AG04450 (cell line): Measurements from ENCODE around the gene FOXC1. TPM values are rescaled to one million over a fixed set of nuclear protein-coding genes. Genes with fewer than 3 reads are reported as not detected.

Source experiments
- CTCF ChIA-PET: fragments of 300-600, 350-600 bp; formaldehyde crosslinking; extraction: SDS; loops from one replicate; lab custom pipeline; 2022; ENCODE audit warnings: antibody characterized with exemption, inconsistent platforms; lab: Charles Lee
- POLR2A ChIA-PET: fragments of 350-600 bp; formaldehyde crosslinking; extraction: SDS; loops from one replicate; lab custom pipeline; 2021; ENCODE audit warnings: antibody characterized with exemption, inconsistent platforms; lab: Yijun Ruan, JAX
- DNase-seq: peaks from one replicate; pipeline ENCODE4 v3.0.0-alpha.2; 2011; ENCODE audit warnings: low read depth, low spot score
- H3K27ac ChIP-seq: one replicate; pipeline ENCODE4 v1.5.1; 2012; ENCODE audit warnings: low read depth, low read length, control low read depth
- H3K27me3 ChIP-seq: one replicate; pipeline ENCODE4 v1.6.0; 2012; ENCODE audit warnings: low read length; ENCODE audit not compliant: control insufficient read depth, insufficient read depth
- H3K4me3 ChIP-seq: 2 replicates; pipeline ENCODE4 v1.5.1; 2011; ENCODE audit warnings: mild to moderate bottlenecking, low read depth, low read length, control low read depth
- H3K9me3 ChIP-seq: 2 replicates; pipeline ENCODE4 v1.5.1; 2012; ENCODE audit warnings: low read length; ENCODE audit not compliant: control insufficient read depth, insufficient read depth
- polyA plus RNA-seq: library from polyadenylated mRNA; depleted of rRNA; stranded (reverse); fragments of >200 nt; gene quantifications from 2 replicates; pipeline ENCODE4 v1.2.3, GENCODE V29; 2011
- TF ChIP-seq, protein P1 (sequence below): IDR thresholded peaks from 2 replicates; pipeline ENCODE4 v1.5.1; 2011; ENCODE audit warnings: low read depth, low read length, control low read depth, inconsistent platforms

FOXC1 gene
- polyA plus RNA-seq, 1 experiment: 3.7 TPM

DNA sequence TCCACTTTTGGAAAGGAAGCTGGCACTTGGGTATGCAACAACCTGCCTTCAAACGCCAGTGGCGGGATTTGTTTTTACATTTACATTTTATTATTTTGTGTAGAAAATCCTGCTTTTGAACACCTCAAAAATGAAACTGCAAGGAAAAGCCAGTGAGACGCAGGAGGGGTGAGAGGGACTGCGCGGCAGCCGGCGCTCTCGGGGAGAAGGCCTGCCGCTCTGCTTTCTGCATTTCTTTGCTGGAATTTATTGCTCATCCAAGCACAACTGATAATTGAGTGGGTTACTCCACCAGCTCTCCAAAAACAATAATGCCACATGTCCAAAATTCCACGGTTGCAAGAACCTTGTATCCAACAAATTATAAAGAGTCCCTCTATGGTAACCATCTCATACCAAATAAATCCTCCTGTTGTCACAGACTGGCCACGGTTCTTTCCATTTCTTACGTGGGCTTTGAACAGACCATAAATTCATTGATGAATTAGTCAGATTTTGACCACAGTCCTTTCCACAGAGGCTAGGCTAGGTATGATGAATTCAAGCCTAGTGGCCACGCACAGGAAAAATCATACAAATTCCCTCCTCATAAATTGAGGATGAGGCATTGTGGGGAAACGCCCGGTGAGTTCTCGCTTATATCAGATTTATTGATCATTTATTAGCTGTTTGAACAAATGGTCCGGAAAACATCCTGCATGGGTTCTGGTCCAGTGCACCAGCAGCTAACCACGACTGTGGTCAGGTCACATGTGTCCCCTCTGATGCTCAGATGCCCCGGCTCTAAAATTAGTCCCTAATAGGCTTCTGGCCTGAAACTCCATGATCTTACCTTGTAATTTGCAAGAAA, 31.6 kb upstream of the FOXC1 start:
- H3K9me3 ChIP-seq: no peaks in the 10 kb centered on the region
- H3K4me3 ChIP-seq: no peak overlapping the region
- TF ChIP-seq, protein P1, sequence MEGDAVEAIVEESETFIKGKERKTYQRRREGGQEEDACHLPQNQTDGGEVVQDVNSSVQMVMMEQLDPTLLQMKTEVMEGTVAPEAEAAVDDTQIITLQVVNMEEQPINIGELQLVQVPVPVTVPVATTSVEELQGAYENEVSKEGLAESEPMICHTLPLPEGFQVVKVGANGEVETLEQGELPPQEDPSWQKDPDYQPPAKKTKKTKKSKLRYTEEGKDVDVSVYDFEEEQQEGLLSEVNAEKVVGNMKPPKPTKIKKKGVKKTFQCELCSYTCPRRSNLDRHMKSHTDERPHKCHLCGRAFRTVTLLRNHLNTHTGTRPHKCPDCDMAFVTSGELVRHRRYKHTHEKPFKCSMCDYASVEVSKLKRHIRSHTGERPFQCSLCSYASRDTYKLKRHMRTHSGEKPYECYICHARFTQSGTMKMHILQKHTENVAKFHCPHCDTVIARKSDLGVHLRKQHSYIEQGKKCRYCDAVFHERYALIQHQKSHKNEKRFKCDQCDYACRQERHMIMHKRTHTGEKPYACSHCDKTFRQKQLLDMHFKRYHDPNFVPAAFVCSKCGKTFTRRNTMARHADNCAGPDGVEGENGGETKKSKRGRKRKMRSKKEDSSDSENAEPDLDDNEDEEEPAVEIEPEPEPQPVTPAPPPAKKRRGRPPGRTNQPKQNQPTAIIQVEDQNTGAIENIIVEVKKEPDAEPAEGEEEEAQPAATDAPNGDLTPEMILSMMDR: no peak
- ChIA-PET POLR2A (no interaction called here), CTCF (interaction anchor here (0.6 kb wide), 1 partner anchor 870 kb away, joined by 6 read pairs; no protein-coding TSS in a partner anchor)
- no peak overlapping the region for H3K27ac ChIP-seq
- peaks cover 7% of the 10 kb centered on the region for H3K27me3 ChIP-seq
- no peak for DNase-seq

DNA sequence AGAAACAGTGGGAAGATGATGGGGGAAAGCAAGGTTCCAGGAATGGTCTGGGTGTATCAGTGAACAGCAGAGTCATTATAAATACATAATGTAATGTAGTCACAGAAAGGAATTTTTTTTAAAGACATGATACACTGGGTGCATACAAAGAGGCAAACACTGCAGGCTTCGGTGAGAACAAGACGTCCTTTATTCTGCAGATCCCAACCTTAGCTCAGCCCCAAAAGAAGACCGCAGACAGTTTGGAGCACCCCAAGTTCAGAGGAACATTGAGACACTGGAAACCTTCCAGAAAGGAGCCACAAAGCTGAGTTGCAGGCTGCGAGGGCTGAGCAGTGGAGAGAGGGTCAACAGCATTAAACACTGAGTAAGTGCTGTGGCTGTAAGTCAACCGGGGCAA, 30.6 kb upstream of the FOXC1 start:
- TF ChIP-seq, protein P1: no peak
- Histone ChIP-seq H3K4me3 (no peak overlapping the region), H3K27ac (no peak overlapping the region), H3K27me3 (peaks cover 4% of the 10 kb centered on the region), H3K9me3 (no peaks in the 10 kb centered on the region)
- CTCF ChIA-PET: no interaction called here
- POLR2A ChIA-PET: no interaction called here
- DNase-seq: no peak

DNA sequence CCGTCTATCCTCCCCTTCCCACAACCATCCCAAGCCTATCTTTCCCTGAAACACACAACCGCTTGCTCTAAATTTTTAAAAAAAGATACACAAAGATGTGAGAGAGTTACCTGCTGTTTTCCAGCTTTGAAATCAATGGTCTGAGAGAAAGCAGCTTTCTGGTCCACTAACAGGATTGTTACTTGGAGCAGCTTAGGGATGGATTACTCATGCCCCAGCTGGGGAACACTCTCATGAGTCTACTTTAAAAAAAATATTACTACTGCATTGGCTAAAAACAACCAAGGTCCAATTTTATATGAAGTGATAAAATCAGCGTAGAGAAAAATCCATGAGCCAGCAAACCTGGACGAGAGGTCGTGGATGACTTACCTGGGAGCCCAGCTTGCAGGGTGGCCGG, 29.6 kb upstream of the FOXC1 start:
- ChIA-PET POLR2A (no interaction called here), CTCF (no interaction called here)
- Histone ChIP-seq H3K27me3 (peaks cover 8% of the 10 kb centered on the region), H3K27ac (no peak overlapping the region), H3K9me3 (no peaks in the 10 kb centered on the region), H3K4me3 (no peak overlapping the region)
- TF ChIP-seq, protein P1: no peak
- no peak for DNase-seq

DNA sequence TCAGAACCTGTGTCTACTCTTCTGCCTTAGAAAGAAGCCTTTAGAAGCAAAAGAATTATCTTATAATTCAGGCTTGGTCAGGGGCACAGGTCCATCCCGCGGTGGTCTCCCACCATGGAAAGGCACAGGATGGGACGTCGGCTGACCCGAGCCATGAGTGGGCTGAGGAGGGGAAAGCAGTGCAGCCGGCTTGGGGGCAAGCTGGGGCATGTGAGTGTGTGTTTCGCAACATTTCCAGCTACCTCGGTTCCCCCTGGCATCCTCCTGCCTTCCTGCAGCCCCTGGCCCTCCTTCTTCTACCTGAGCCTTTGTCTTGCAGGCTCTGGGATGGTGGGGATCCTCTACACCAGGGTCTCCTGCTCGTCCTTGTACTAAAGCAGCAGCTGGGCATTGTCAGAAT, 29.1 kb upstream of the FOXC1 start:
- ChIA-PET CTCF (interaction anchor here (1.3 kb wide), 1 partner anchor 26 kb away, joined by 4 read pairs; no protein-coding TSS in a partner anchor), POLR2A (no interaction called here)
- Histone ChIP-seq H3K4me3 (no peak overlapping the region), H3K27me3 (peaks cover 13% of the 10 kb centered on the region), H3K9me3 (no peaks in the 10 kb centered on the region), H3K27ac (no peak overlapping the region)
- TF ChIP-seq, protein P1: no peak
- no peak for DNase-seq
